T-cell (primary cell): ENCODE measurements around the gene PHF21A. TPM values are rescaled to one million over a fixed set of nuclear protein-coding genes. Genes with fewer than 3 reads are reported as not detected.
"Not testable (repeated sequence)": the region's sequence is repeated elsewhere in the genome, so short reads cannot be mapped to it uniquely, and the experiment has no call there.

ENCODE experiments used
- ATAC-seq, 4 experiments: fragments of 200-7000 bp in 3 of 4; fragments of 150-1000 bp in 1 of 4; cut with Tn5 transposase; replicated peaks in 1 of 4; 1 replicate in 3 of 4; 2 replicates in 1 of 4; pipeline ENCODE4 v1.10.0; 2021; ENCODE audit warnings: moderate library complexity in 3 of 4, mild to moderate bottlenecking in 2 of 4, moderate number of reproducible peaks in 1 of 4
- CTCF ChIA-PET, 2 donors: fragments of 300-600 bp; sonication (Branson Sonifier 250); formaldehyde crosslinking; loops; one replicate each; lab custom pipeline; 2022; ENCODE audit warnings: antibody characterized with exemption in 2 of 2; lab: Charles Lee
- POLR2A ChIA-PET, 2 donors: fragments of 300-600 bp; sonication (Branson Sonifier 250); formaldehyde crosslinking; loops; one replicate each; lab custom pipeline; 2022; ENCODE audit warnings: antibody characterized with exemption in 2 of 2; lab: Charles Lee
- DNase-seq, 35 experiments: peaks; one replicate each; pipeline versions ENCODE4 v3.0.0 to v3.0.0-alpha.2; 2013 to 2023
- H3K27ac ChIP-seq: one replicate; pipeline ENCODE4 v1.5.1; 2013; ENCODE audit warnings: low read length
- H3K27me3 ChIP-seq, 2 experiments: replicated peaks in 1 of 2; 1 replicate in 1 of 2; 2 replicates in 1 of 2; pipeline versions ENCODE4 v1.6.1 to v1.7.0; 2013; ENCODE audit warnings: low read length in 1 of 2, mixed read lengths in 1 of 2; ENCODE audit not compliant: control insufficient read depth in 2 of 2, insufficient read depth in 2 of 2; ENCODE audit errors: extremely low read depth in 1 of 2
- H3K36me3 ChIP-seq, 2 donors: 1 replicate in 1 of 2; 2 replicates in 1 of 2; pipeline versions ENCODE4 v1.6.1 to v1.7.0; 2013; ENCODE audit warnings: low read length in 1 of 2; ENCODE audit not compliant: control insufficient read depth in 2 of 2, insufficient read depth in 1 of 2; ENCODE audit errors: extremely low read depth in 1 of 2
- H3K4me1 ChIP-seq, 2 experiments: 1 replicate in 1 of 2; 2 replicates in 1 of 2; pipeline versions ENCODE4 v1.6.1 to v1.7.0; 2013; ENCODE audit warnings: low read length in 2 of 2, mixed read lengths in 1 of 2; ENCODE audit not compliant: insufficient read depth in 2 of 2, control insufficient read depth in 1 of 2; ENCODE audit errors: extremely low read depth in 1 of 2
- H3K4me3 ChIP-seq, 2 donors: 1 replicate in 1 of 2; 2 replicates in 1 of 2; pipeline versions ENCODE4 v1.5.1 to v1.7.0; 2013; ENCODE audit warnings: mild to moderate bottlenecking in 2 of 2, low read length in 1 of 2, moderate library complexity in 1 of 2; ENCODE audit not compliant: control insufficient read depth in 1 of 2; ENCODE audit errors: extremely low read depth in 1 of 2
- H3K9me3 ChIP-seq: 2 replicates; pipeline ENCODE4 v1.7.0; 2013
- H3K27ac Mint-ChIP-seq, 2 donors: one replicate each; pipeline ENCODE4 v1.8.0; 2020 to 2021; ENCODE audit warnings: mild to moderate bottlenecking in 2 of 2, mixed read lengths in 2 of 2
- H3K27me3 Mint-ChIP-seq, 2 donors: one replicate each; pipeline ENCODE4 v1.8.0; 2021 to 2022; ENCODE audit warnings: mixed read lengths in 2 of 2
- H3K36me3 Mint-ChIP-seq: one replicate; pipeline ENCODE4 v1.8.0; 2021; ENCODE audit warnings: mixed read lengths
- H3K4me1 Mint-ChIP-seq, 3 donors: one replicate each; pipeline ENCODE4 v1.8.0; 2020 to 2022; ENCODE audit warnings: mixed read lengths in 3 of 3, mild to moderate bottlenecking in 1 of 3
- H3K4me3 Mint-ChIP-seq, 3 donors: one replicate each; pipeline ENCODE4 v1.8.0; 2020 to 2022; ENCODE audit warnings: mild to moderate bottlenecking in 3 of 3, mixed read lengths in 3 of 3, moderate library complexity in 3 of 3
- H3K9me3 Mint-ChIP-seq, 3 donors: one replicate each; pipeline ENCODE4 v1.8.0; 2020 to 2022; ENCODE audit warnings: mixed read lengths in 3 of 3
- WGBS: methylation state at CpG from one replicate; pipeline ENCODE4 v1.1.5; 2013; ENCODE audit warnings: missing lambda C conversion rate; ENCODE audit not compliant: insufficient coverage; 5-methylcytosine and 5-hydroxymethylcytosine counted together
- total RNA-seq, 35 experiments: library from RNA in 6 of 35; stranded (reverse) in 6 of 35; fragments of 120-200 nt in 1 of 35; gene quantifications; one replicate each; pipeline versions ENCODE4 v1.2.1 to v1.2.4 and lab custom pipeline; 2013 to 2026

Gene PHF21A
- total RNA-seq, 5 donors from 2014 or later (not counting 1 experiment from before 2014, with no cell fraction given) = 45.5 to 82.9 (median 57.4) TPM

DNA sequence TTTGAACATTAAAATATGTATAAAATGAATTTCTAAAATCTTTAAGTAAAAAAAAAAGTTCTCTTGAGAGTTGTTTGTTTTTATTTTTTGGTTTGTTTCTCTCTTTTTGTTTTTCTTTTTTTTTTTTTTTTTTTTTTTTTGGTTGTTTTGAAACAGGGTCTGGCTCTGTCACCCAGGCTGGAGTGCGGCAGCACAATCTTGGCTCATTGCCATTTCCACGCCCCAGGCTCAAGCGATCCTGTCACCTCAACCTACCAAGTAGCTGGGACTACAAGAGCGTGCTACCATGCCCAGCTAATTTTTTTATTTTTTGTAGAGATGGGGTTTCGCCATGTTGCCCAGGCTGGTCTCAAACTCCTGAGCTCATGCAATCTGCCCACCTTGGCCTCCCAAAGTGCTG lies 139.4 kb downstream of the PHF21A start:
- H3K4me3 Mint-ChIP-seq, H3K27me3 ChIP-seq, H3K9me3 ChIP-seq, H3K9me3 Mint-ChIP-seq, H3K27ac ChIP-seq, H3K27ac Mint-ChIP-seq, ATAC-seq, H3K27me3 Mint-ChIP-seq, DNase-seq, H3K4me1 ChIP-seq, H3K4me3 ChIP-seq: not testable (repeated sequence)
- H3K36me3 ChIP-seq = peaks cover 0 to 26% of the 10 kb centered on the region in 2 donors
- peaks cover 15% of the 10 kb centered on the region for H3K36me3 Mint-ChIP-seq
- peaks cover 24 to 33% (median 31%) of the 10 kb centered on the region in 3 donors for H3K4me1 Mint-ChIP-seq
- WGBS = no CpG with 5 or more reads among the region's 5 CpGs
- POLR2A ChIA-PET = interaction anchor here in 1 of 2 donors (0.5 to 0.7 kb wide), 2 partner anchors 17 to 536 kb away, joined by 7 to 17 read pairs; no protein-coding TSS in a partner anchor
- CTCF ChIA-PET = interaction anchor here in 1 of 2 donors (1.4 kb wide), 1 partner anchor 25 kb away, joined by 4 read pairs; no protein-coding TSS in a partner anchor

DNA sequence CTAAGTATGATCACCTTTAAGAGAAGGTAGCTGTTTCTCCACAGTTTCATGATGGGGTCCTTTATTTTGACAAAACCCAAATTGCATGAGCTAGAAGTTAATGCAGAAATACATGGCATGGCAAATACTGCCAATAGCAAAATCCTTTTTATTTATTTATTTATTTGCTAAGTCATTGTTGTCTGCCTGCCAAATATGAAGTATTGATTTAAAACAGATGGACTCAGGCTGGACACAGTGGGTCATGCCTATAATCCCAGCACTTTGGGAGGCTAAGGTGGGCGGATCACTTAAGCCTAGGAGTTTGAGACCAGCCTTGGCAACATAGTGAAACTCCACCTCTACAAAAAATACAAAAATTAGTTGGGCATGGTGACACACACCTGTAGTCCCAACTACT lies 146.4 kb downstream of the PHF21A start:
- ChIA-PET POLR2A (interaction anchor here in 1 of 2 donors (0.6 kb wide), 1 partner anchor 123 kb away, joined by 4 read pairs; no protein-coding TSS in a partner anchor), CTCF (interaction anchor here in 1 of 2 donors (0.6 to 1.0 kb wide), 2 partner anchors 10 to 396 kb away, joined by 3 read pairs; no protein-coding TSS in a partner anchor)
- Mint-ChIP-seq H3K4me1 (no peaks in the 10 kb centered on the region), H3K27me3 (no peaks in the 10 kb centered on the region), H3K4me3 (no peak overlapping the region), H3K9me3 (no peaks in the 10 kb centered on the region), H3K36me3 (peaks cover 24% of the 10 kb centered on the region), H3K27ac (no peak overlapping the region)
- peaks cover 0 to 51% of the 10 kb centered on the region in 2 donors for H3K36me3 ChIP-seq
- no peak overlapping the region for H3K27ac ChIP-seq
- no peak overlapping the region for H3K4me3 ChIP-seq
- WGBS = no CpG with 5 or more reads among the region's 1 CpG
- no peaks in the 10 kb centered on the region for H3K27me3 ChIP-seq
- no peaks in the 10 kb centered on the region for H3K9me3 ChIP-seq
- no peaks in the 10 kb centered on the region for H3K4me1 ChIP-seq
- DNase-seq = no peak
- no peak for ATAC-seq

DNA sequence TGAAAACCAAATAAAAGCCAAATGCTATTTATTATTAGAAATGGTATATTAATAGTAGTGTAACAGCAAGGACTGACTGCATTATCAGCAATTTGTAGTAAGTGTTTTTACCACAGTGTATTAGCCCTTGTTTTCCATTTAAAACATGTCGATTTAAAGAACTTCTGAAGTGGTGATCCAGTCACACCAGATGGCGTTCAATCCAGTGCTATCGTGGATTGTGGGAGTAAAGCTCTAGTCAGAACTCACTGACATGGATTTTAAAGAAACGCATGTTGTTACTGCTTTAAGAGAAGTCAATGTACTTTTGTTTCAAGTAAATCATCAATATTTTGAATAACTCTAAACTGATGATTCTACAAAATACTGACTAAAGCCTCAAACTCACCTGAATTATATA lies 147.7 kb downstream of the PHF21A start:
- Mint-ChIP-seq H3K4me3 (no peak overlapping the region), H3K9me3 (no peaks in the 10 kb centered on the region), H3K27me3 (no peaks in the 10 kb centered on the region), H3K4me1 (no peaks in the 10 kb centered on the region), H3K36me3 (peaks cover 25% of the 10 kb centered on the region), H3K27ac (no peak overlapping the region)
- no peak overlapping the region for H3K4me3 ChIP-seq
- 100% methylated on average over 1 of the region's 4 CpGs for WGBS
- no peaks in the 10 kb centered on the region for H3K9me3 ChIP-seq
- ATAC-seq (no peak), DNase-seq (no peak)
- peaks cover 2 to 53% of the 10 kb centered on the region in 2 donors for H3K36me3 ChIP-seq
- H3K27me3 ChIP-seq = no peaks in the 10 kb centered on the region
- ChIA-PET POLR2A (interaction anchor here in 1 of 2 donors (0.6 kb wide), 1 partner anchor 14 kb away, joined by 3 read pairs; no protein-coding TSS in a partner anchor), CTCF (no interaction called here)
- no peaks in the 10 kb centered on the region for H3K4me1 ChIP-seq
- H3K27ac ChIP-seq = no peak overlapping the region

GRCh38 chr11:45968901-45969300 lies 152.4 kb downstream of the PHF21A start:
- Histone ChIP-seq H3K27ac (no peak overlapping the region), H3K4me1 (no peaks in the 10 kb centered on the region), H3K27me3 (no peaks in the 10 kb centered on the region), H3K36me3 (peaks cover 5 to 53% of the 10 kb centered on the region in 2 donors), H3K9me3 (no peaks in the 10 kb centered on the region), H3K4me3 (no peak overlapping the region)
- no peaks in the 10 kb centered on the region for H3K9me3 Mint-ChIP-seq
- peaks cover 25% of the 10 kb centered on the region for H3K36me3 Mint-ChIP-seq
- H3K4me3 Mint-ChIP-seq = no peak overlapping the region
- ChIA-PET CTCF (interaction anchor here in 1 of 2 donors (0.7 to 2.0 kb wide), 3 partner anchors 10 to 38 kb away, joined by 3 to 7 read pairs (median 6); no protein-coding TSS in a partner anchor), POLR2A (no interaction called here)
- H3K4me1 Mint-ChIP-seq = no peaks in the 10 kb centered on the region
- ATAC-seq = no peak
- peak overlapping the region; percentile 11 to 37 for H3K27ac Mint-ChIP-seq
- no peaks in the 10 kb centered on the region for H3K27me3 Mint-ChIP-seq
- no peak for DNase-seq
- no CpG with 5 or more reads among the region's 2 CpGs for WGBS

DNA sequence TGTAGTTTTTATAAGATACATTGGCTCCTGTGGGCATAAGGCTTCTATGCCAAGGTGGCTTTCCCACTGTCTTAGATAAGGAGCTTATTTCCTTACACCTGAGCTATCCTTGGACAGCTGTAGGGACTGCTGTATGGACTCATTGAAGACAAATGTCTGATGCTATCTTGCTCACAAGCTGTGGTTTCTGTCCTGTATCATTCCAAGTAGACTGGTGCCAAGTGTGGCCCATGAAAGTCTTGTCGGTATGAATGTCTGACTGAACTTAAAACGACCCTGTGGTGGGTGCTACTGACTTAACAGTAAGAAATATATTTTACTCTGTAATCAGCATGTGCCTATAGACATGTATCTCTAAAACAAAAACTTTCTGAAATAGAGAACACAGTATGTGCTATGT lies 153.7 kb downstream of the PHF21A start:
- Histone ChIP-seq H3K4me3 (no peak overlapping the region), H3K36me3 (peaks cover 5 to 55% of the 10 kb centered on the region in 2 donors), H3K27me3 (no peaks in the 10 kb centered on the region), H3K27ac (no peak overlapping the region), H3K4me1 (no peaks in the 10 kb centered on the region), H3K9me3 (no peaks in the 10 kb centered on the region)
- Mint-ChIP-seq H3K9me3 (no peaks in the 10 kb centered on the region), H3K27ac (no peak overlapping the region), H3K36me3 (peaks cover 25% of the 10 kb centered on the region), H3K4me1 (no peaks in the 10 kb centered on the region), H3K27me3 (no peaks in the 10 kb centered on the region), H3K4me3 (no peak overlapping the region)
- ChIA-PET CTCF (interaction anchor here (0.7 kb wide), 3 partner anchors 24 to 561 kb away, joined by 3 to 4 read pairs (median 4); no protein-coding TSS in a partner anchor), POLR2A (no interaction called here)
- no CpG with 5 or more reads among the region's 2 CpGs for WGBS
- DNase-seq (no peak), ATAC-seq (no peak)

DNA sequence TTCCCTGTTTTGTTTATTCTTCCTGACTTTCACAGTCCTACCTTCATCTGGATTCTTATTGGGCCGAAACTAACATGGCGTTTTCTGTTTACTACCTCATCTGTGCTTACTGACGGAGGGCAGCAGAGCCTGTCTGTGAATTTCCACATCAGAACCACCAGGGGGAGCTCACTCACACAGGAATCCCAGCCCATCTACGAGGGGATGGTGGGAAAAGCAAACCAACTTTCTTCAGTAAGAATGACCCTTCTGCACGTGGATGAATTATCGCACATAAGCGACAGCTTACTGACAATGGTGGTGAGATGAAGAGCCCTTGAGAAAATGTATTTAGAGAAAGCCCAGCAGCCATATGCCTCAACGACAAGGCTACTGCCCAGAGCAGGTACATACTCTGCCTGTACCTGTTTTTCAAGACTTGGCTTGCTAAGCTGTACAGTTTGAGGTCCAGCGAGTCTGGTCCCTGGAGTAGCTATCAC lies 156.3 kb downstream of the PHF21A start:
- Histone ChIP-seq H3K4me1 (no peaks in the 10 kb centered on the region), H3K36me3 (peaks cover 5 to 58% of the 10 kb centered on the region in 2 donors), H3K9me3 (no peaks in the 10 kb centered on the region), H3K27me3 (no peaks in the 10 kb centered on the region), H3K4me3 (no peak overlapping the region), H3K27ac (peak overlapping the region; percentile 8)
- Mint-ChIP-seq H3K36me3 (peaks cover 21% of the 10 kb centered on the region), H3K27ac (no peak overlapping the region), H3K4me1 (no peaks in the 10 kb centered on the region), H3K27me3 (no peaks in the 10 kb centered on the region), H3K9me3 (no peaks in the 10 kb centered on the region), H3K4me3 (no peak overlapping the region)
- peak; percentile 10 to 86 (median 45) for DNase-seq
- 96% methylated on average over 4 of the region's 9 CpGs for WGBS
- POLR2A ChIA-PET = interaction anchor here (0.6 kb wide), 2 partner anchors 17 to 146 kb away, joined by 5 to 17 read pairs; no protein-coding TSS in a partner anchor
- CTCF ChIA-PET = interaction anchor here (0.5 to 3.7 kb wide), 24 partner anchors 9 to 1888 kb away, joined by 3 to 36 read pairs (median 4); partner anchors contain the start of genes AMBRA1 (in 1 of the 2) and PEX16 (in 1 of the 2)
- peak; percentile 85 to 91 (median 86) for ATAC-seq
